HG03571 (cell line): ENCODE results near the gene DNAH14.
"Not testable (repeated sequence)": the region's sequence is repeated elsewhere in the genome, so short reads cannot be mapped to it uniquely, and the experiment has no call there.

Source experiments
- ATAC-seq: cut with Tn5 transposase; IDR thresholded peaks from one replicate; pipeline ENCODE4 v1.9.1; 2021; ENCODE audit not compliant: unreplicated experiment

Gene DNAH14

GRCh38 chr1:225143001-225143400 is 213.5 kb downstream of the DNAH14 start:
- ATAC-seq, result no peak

GRCh38 chr1:225146478-225146877 is 217.0 kb downstream of the DNAH14 start:
- no peak for ATAC-seq

GRCh38 chr1:225147791-225148190 is 218.3 kb downstream of the DNAH14 start:
- ATAC-seq, result not testable (repeated sequence)

GRCh38 chr1:225152061-225152460 is 222.6 kb downstream of the DNAH14 start:
- no peak for ATAC-seq

- ATAC-seq, result no peak
Measured at GRCh38 chr1:225155555-225155954, 226.1 kb downstream of the DNAH14 start.

- no peak for ATAC-seq
Measured at GRCh38 chr1:225156254-225156653, 226.8 kb downstream of the DNAH14 start.

GRCh38 chr1:225158291-225158690 is 228.8 kb downstream of the DNAH14 start:
- no peak for ATAC-seq

GRCh38 chr1:225159793-225160192 is 230.3 kb downstream of the DNAH14 start:
- ATAC-seq, result no peak

GRCh38 chr1:225177409-225177808 is 247.9 kb downstream of the DNAH14 start:
- ATAC-seq, result not testable (repeated sequence)

GRCh38 chr1:225179686-225180085 is 250.2 kb downstream of the DNAH14 start:
- ATAC-seq, result no peak

GRCh38 chr1:225182716-225183115 is 253.2 kb downstream of the DNAH14 start:
- no peak for ATAC-seq

- ATAC-seq, result no peak
Measured at GRCh38 chr1:225191199-225191753, 261.8 kb downstream of the DNAH14 start.

- no peak for ATAC-seq
Measured at GRCh38 chr1:225201447-225201846, 272.0 kb downstream of the DNAH14 start.

- no peak for ATAC-seq
Measured at GRCh38 chr1:225207791-225208190, 278.3 kb downstream of the DNAH14 start.

GRCh38 chr1:225209153-225209552 is 279.7 kb downstream of the DNAH14 start:
- no peak for ATAC-seq

- not testable (repeated sequence) for ATAC-seq
Measured at GRCh38 chr1:225210180-225210579, 280.7 kb downstream of the DNAH14 start.

- ATAC-seq, result not testable (repeated sequence)
Measured at GRCh38 chr1:225211694-225212442, 282.4 kb downstream of the DNAH14 start.

- no peak for ATAC-seq
Measured at GRCh38 chr1:225224287-225224686, 294.8 kb downstream of the DNAH14 start.

- ATAC-seq, result no peak
Measured at GRCh38 chr1:225225681-225226080, 296.2 kb downstream of the DNAH14 start.

GRCh38 chr1:225228871-225229303 is 299.4 kb downstream of the DNAH14 start:
- ATAC-seq, result no peak

GRCh38 chr1:225229429-225229828 is 300.0 kb downstream of the DNAH14 start:
- ATAC-seq, result not testable (repeated sequence)

GRCh38 chr1:225230483-225230882 is 301.0 kb downstream of the DNAH14 start:
- ATAC-seq, result no peak

- not testable (repeated sequence) for ATAC-seq
Measured at GRCh38 chr1:225232930-225233329, 303.5 kb downstream of the DNAH14 start.
